Daoy (cell line): ENCODE results near the gene CCDC3. TPM values are rescaled to one million over a fixed set of nuclear protein-coding genes. Genes with fewer than 3 reads are reported as not detected.
"Not testable (repeated sequence)": the region's sequence is repeated elsewhere in the genome, so short reads cannot be mapped to it uniquely, and the experiment has no call there.

Experiments
- DNase-seq: peaks from one replicate; pipeline ENCODE4 v3.0.0-alpha.2; 2015; ENCODE audit warnings: low read depth
- total RNA-seq: library from RNA; depleted of rRNA; stranded (reverse); fragments of >200 nt; shearing (Covaris generic); gene quantifications from 2 replicates; pipeline ENCODE4 v1.2.3, GENCODE V29; 2014; rRNA removed

The CCDC3 gene
- total RNA-seq, result 1.1 and 1.3 TPM in 2 replicates

GRCh38 chr10:13001041-13001886, at the start of gene CCDC3:
Gene CCDC3, minus strand, starts transcription at chr10:13001713. Its CDS starts 143 bp downstream, at chr10:13001570.
- DNase-seq, result peak; percentile 26

DNA sequence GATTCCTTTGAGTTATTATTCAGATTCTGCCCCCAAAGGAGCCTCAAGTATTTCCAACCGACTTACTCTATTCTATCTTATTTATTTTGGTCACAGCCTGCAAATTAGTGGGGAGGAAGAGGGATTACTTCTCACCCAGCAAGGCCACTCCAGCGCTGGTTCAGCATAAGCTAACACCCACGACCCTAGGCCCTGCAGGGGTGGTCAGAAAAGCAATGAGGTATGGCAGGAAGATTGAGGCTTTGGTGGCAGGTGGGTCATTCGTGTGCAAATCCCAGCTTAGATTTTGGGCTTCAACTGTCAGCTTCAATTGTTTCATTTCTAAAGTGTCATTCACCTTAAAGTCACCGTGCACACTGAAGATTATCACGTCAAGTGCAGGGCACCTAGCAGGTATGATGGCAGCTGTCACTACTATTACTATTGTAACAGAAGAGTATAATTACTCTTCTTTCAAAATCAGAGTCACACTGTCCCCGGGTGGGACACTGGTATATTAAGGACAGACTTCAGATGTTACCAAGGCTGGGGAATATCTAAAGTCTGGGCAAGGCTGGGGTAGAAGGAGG, 49.7 kb upstream of the CCDC3 start:
- no peak for DNase-seq

GRCh38 chr10:13049774-13050420, 48.4 kb upstream of the CCDC3 start:
- DNase-seq, result no peak

GRCh38 chr10:13048762-13049161, 47.2 kb upstream of the CCDC3 start:
- DNase-seq, result no peak

DNA sequence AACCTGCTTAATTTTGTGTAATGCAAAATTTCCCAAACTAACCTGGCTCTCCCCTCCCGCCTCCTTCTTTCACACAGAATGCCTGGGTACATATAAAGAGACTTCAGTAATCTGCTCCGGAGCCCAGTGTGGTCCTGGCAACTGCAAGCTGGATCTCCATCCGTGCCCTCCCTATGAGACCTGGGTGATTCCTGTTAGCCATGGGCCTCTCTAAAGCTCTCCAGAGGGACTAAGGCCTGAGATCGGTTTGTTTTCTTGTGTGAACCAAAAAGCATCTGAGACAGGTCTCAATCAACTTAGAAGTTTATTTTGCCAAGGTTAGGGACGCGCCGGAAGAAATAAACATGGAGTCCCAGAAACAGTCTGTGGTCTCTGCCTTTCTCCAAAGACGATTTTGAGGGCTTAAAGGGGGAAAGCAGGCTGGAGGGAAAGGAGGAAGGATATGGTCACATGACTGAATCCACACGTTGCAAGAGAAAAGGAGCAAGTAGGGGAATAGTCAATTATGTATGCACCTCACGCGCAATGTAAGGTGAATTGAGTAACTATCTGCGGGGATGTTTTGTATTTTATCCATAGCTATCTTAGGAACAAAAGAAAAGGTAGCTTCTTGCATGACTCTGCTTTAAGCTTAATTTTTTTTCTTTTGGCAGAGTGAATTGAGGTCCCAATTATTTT, 46.2 kb upstream of the CCDC3 start:
- DNase-seq, result no peak

GRCh38 chr10:13046851-13047528, 45.5 kb upstream of the CCDC3 start:
- DNase-seq, result no peak

DNA sequence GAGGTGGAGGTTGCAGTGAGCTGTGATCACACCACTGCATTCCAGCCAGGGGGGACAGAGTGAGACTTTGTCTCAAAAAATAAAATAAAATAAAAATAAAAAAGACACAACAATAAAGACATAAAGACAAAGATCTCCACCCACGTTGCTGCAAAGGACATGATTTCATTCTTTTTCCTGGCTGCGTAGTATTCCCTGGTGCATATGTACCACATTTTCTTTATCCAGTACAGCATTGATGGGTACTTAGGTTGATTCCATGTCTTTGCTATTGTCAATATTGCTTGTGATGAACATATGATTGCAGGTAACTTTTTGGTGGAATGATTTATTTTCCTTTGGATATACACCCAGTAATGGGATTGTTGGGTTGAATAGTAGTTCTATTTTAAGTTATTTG, 42.0 kb upstream of the CCDC3 start:
- DNase-seq, result no peak

GRCh38 chr10:13039761-13040160, 38.2 kb upstream of the CCDC3 start:
- no peak for DNase-seq

- DNase-seq, result no peak
Measured at GRCh38 chr10:13038391-13038790, 36.9 kb upstream of the CCDC3 start.

- no peak for DNase-seq
Measured at GRCh38 chr10:13037832-13038231, 36.3 kb upstream of the CCDC3 start.

GRCh38 chr10:13036841-13037240, 35.3 kb upstream of the CCDC3 start:
- peak; percentile 4 for DNase-seq

DNA sequence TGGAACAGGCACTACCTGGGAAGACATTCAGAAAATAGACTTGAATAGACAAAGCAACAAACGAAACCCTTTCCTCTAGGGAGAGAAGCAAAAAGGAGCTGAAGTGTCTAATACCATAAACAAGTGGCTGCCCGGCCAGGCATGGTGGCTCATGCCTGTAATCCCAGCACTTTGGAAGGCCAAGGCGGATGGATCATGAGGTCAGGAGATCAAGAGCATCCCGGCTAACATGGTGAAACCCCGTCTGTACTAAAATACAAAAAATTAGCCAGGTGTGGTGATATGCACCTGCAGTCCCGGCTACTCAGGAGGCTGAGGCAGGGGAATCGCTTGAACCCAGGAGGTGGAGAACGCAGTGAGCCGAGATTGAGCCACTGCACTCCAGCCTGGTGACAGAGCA, 34.2 kb upstream of the CCDC3 start:
- not testable (repeated sequence) for DNase-seq

GRCh38 chr10:13026873-13027272, 25.4 kb upstream of the CCDC3 start:
- DNase-seq, result no peak

DNA sequence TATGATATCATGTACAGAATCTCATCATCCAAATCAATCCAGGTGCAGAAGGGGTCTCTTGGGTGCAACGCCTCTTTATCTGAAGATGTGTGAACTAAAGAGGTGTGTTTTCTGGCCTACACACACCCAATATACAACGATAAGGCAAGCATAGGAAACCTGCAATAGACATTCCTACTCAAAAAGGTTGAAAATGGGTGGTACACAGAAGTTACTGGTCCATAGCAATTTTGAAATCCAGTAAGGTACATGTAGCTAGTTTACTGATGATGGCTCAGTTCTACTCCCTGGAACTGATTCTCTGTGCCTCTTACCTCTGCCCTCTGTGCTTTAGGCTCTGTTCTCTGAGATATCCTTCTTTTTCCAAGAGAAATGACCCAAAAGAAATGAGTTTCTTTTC, 22.2 kb upstream of the CCDC3 start:
- DNase-seq, result no peak

- DNase-seq, result no peak
Measured at GRCh38 chr10:13019280-13019679, 17.8 kb upstream of the CCDC3 start.

GRCh38 chr10:13018171-13018570, 16.7 kb upstream of the CCDC3 start:
- no peak for DNase-seq

DNA sequence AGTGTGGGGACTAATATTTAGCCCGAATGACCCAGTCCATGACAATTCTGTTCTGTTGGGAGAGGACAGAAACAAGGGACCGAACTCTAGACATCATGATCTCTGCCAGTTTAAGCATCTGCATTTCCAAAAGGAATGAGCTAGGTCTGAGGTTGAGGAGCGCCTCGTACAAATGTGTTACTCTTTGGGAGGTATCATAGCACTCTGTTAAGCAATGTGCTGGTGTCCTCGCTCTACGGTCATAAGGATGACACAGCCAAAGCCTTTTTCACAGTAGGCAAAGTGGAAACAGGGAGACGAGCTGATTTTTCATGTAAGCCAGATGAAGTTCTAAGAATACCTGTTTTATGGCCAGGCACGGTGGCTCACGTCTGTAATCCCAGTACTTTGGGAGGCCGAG, 15.4 kb upstream of the CCDC3 start:
- DNase-seq, result no peak

GRCh38 chr10:13016426-13016825, 14.9 kb upstream of the CCDC3 start:
- peak; percentile 6 for DNase-seq

- DNase-seq, result no peak
Measured at GRCh38 chr10:13006037-13006436, 4.5 kb upstream of the CCDC3 start.

- DNase-seq, result no peak
Measured at GRCh38 chr10:13003759-13004158, 2.2 kb upstream of the CCDC3 start.

DNA sequence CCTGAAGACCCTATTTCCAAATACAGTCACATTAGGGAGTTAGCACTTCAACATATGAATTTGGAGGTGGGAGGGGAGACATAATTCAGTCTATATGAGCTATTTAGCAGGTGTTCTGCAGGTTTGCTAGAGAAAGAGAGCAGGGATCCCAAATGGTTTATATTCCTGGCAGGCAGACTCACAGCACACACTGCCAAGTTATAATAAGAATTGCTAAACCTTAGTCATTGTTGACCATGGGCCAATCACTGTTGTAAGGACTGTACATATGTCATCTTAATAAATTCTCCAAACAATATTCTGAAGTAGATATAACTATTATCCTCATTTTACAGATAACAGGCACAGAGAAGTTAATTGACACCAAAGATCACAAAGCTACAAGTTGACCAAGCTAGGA, 1.5 kb upstream of the CCDC3 start:
- no peak for DNase-seq

DNA sequence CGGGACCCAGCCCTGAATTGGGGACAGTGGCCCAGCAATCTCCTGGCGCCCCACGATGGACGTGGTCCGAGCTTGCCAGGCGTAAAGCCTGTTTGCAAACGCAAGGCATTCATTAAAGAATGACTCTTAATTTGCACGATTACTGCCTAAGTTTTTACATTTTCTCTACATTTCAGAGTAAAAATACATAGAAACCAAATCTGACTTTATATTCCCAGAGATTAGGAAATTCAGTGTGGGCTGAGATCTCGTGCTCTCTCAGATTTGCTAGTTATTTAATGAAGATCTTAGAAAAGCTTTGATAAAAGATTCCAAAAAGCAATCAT, 337 bp upstream of the CCDC3 start:
- no peak for DNase-seq
